HL-60 (cell line): Measurements from ENCODE around the gene NPM1.

Experiments
- CTCF ChIP-seq: IDR thresholded peaks from one replicate; pipeline ENCODE4 v1.5.1; 2011; ENCODE audit warnings: low read length, control low read depth, inconsistent platforms; ENCODE audit not compliant: insufficient read depth
- POLR2AphosphoS5 ChIP-seq: IDR thresholded peaks from 2 replicates; pipeline ENCODE4 v1.6.1; 2012; ENCODE audit warnings: low read depth
- REST ChIP-seq: IDR thresholded peaks from 2 replicates; pipeline ENCODE4 v1.6.1; 2012; ENCODE audit warnings: low read depth; ENCODE audit not compliant: insufficient replicate concordance

DNA sequence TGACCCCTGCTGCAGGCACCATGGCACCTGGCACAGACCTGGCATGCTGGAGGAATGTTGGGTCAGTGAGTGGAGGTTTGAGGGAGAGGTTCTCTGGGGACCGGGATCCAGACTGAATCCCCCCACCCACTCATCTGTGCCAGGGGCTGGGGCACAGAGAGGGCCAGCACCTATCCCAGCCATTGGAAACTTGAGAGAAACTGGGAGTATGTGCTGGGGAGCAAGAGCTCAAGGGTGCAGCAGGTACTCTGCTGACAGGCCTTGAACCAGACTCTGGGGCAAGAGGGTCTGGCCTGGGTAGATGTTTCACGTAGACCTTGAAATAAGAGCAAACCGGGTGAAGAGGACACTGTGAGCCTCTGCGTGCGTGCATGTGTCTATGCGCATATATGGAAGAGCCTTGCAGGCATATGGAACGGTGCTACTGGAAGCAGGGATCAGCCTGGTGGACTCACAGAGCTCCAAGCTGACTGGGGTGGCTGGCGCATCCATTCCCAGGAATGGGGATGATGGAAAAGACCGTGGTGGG, 40.6 kb downstream of the NPM1 start:
- TF ChIP-seq CTCF (no peak), POLR2AphosphoS5 (no peak), REST (no peak)
